GM20000 (cell line): ENCODE results near the gene PPFIBP1.

Experiments used
- DNase-seq: peaks from one replicate; pipeline ENCODE4 v3.0.0; 2012; ENCODE audit warnings: low spot score
- TF ChIP-seq, protein P1 (sequence below): IDR thresholded peaks from 2 replicates; pipeline ENCODE4 v1.5.1; 2012; ENCODE audit warnings: mild to moderate bottlenecking, control low read depth; ENCODE audit errors: extremely low read depth, missing control alignments

The PPFIBP1 gene

GRCh38 chr12:27521981-27522380 is 2.0 kb upstream of the PPFIBP1 start:
- no peak for DNase-seq
- TF ChIP-seq, protein P1, sequence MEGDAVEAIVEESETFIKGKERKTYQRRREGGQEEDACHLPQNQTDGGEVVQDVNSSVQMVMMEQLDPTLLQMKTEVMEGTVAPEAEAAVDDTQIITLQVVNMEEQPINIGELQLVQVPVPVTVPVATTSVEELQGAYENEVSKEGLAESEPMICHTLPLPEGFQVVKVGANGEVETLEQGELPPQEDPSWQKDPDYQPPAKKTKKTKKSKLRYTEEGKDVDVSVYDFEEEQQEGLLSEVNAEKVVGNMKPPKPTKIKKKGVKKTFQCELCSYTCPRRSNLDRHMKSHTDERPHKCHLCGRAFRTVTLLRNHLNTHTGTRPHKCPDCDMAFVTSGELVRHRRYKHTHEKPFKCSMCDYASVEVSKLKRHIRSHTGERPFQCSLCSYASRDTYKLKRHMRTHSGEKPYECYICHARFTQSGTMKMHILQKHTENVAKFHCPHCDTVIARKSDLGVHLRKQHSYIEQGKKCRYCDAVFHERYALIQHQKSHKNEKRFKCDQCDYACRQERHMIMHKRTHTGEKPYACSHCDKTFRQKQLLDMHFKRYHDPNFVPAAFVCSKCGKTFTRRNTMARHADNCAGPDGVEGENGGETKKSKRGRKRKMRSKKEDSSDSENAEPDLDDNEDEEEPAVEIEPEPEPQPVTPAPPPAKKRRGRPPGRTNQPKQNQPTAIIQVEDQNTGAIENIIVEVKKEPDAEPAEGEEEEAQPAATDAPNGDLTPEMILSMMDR: no peak

DNA sequence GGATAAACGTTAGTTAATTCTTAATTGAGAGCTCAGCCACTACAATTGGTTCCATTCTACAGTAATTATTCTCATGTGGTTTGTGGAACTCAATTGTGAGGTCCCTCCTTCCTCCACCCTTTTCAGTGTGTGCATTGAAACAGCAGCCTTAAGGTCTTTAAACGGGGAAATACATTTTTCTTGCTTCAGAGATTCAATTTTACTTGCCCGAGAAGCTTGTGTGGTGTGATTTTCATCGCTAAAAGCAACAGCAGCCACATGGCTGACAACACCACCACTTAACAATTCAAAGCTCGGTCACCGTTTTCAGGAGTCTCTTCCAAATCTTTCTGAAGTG is 733 bp upstream of the PPFIBP1 start:
- TF ChIP-seq, protein P1: no peak
- peak; percentile 25 for DNase-seq

GRCh38 chr12:27524494-27524835 is 459 bp downstream of the PPFIBP1 start:
- no peak for DNase-seq
- TF ChIP-seq, protein P1: no peak

DNA sequence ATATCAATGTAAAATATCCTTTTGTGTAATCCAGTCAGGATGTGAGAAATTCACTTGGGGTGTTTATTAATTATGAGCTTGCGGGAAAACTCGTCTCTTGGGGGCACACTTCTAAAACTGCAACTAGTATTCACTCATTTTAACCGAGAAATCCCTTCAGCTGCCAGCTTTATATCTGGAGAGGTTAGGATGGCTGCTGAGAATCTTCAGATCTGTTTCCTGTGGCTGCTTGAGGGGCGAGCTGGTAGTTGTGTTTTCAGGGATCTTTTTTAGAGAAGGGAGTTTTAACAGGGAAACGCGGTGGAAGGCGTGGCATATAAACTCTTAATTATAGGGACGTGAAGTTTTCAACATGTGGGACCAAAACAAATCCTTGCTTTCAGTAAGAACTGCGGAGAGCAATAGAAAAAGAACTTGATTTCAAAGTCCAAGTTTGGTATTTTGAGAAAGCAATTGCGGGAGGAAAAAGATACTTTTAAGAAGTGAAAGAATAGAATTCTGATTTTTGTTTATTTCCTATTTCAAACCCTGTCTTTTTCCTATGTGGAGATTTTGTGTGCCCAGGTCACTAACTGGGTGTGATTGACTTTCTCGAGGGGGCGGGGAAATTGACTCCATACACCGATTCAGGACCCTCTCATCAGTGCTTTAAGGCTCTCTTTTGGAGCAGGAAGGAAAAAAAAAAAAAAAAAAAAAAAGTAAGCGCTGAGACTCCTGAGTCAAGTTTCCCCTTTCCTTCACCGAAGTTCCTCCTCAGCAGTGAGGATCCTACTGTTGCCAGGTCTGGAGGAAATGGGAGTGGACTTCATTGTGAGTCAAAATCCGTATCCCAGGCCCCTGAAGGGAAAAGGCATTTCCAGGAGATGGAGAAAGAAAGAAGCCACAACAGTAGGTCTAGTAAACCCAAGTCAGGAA is 1.1 kb downstream of the PPFIBP1 start:
- TF ChIP-seq, protein P1: no peak
- no peak for DNase-seq

DNA sequence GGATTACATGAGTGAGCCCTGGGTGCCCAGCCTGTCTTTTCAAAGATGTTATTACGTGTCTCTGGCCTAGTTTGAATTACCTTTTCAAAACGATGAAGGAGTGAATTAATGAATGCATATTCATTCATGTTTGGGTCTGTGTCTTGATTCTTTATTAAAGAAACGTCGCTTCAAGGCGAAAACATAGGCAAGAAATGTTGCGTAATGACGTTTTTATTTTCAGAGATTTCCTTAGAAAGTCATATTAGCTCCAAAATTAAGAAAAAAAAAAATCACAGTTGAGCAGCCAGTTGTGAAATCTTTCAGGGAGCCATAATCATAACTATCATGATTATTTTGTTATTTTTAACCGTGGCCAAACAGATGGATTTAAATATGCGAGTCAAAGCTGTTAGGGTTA is 3.5 kb downstream of the PPFIBP1 start:
- TF ChIP-seq, protein P1: no peak
- DNase-seq: no peak

DNA sequence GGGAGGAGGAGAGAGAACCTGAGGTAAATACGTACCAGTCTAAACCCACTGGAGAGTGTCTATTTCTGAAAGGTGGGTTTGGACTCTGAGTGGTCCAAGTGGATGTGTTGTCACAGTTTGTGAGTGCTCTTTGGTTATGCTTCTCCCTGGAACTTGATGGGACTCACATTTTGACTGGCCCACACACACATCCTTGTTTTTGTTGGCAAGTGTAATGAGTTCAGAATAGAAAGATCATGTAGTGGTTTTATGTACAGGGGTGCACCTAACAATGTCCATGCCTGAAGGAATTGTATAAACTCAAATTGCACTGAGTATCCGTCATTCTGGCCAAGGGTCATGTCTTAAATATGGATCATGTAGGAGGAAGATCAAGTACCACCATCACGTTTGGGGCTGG is 4.8 kb downstream of the PPFIBP1 start:
- TF ChIP-seq, protein P1: no peak

GRCh38 chr12:27530157-27530922 is 6.3 kb downstream of the PPFIBP1 start:
- DNase-seq: no peak
- TF ChIP-seq, protein P1: no peak

More for the DNA sequence above, 4.8 kb downstream of the PPFIBP1 start:
- DNase-seq: no peak
